NCI-H774 (cell line): ENCODE results near the gene WNT3A.

Experiments used
- DNase-seq: peaks from one replicate; lab custom pipeline; 2025; lab: John Stamatoyannopoulos, UW

WNT3A gene

DNA sequence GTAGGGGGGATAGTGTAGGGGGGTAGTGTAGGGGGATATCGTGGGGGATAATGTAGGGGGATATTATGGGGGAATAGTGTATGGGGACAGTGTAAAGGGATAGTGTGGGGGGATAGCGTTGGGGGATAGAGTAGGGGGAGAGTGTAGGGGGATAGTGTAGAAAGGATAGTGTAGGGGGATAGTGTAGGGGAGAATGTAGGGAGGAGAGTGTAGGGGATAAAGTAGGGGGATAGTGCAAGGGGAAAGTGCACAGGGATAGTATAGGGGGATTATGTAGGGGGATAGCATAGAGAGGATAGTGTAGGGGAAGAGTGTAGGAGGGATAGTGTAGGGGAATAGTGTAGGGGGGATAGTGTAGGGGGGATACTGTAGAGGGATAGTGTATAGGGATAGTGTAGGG, 63.4 kb downstream of the WNT3A start:
- DNase-seq: no peak

DNA sequence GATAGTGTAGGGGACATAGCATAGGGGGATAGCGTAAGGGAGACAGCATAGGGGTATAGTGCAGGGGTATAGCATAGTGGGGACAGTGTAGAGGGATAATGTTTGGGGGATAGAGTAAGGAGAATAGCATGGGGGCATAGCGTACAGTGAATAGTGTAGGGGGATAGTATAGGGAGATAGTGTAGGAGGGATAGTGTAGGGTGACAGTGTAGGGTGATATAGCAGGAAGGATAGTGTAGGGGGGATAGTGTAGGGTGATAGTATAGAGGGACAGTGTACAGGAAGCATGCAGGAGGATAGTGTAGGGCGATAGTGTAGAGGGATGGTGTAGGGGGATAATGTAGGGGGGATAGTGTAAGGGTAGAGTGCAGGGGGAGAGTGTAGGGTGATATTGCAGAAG, 64.1 kb downstream of the WNT3A start:
- no peak for DNase-seq

DNA sequence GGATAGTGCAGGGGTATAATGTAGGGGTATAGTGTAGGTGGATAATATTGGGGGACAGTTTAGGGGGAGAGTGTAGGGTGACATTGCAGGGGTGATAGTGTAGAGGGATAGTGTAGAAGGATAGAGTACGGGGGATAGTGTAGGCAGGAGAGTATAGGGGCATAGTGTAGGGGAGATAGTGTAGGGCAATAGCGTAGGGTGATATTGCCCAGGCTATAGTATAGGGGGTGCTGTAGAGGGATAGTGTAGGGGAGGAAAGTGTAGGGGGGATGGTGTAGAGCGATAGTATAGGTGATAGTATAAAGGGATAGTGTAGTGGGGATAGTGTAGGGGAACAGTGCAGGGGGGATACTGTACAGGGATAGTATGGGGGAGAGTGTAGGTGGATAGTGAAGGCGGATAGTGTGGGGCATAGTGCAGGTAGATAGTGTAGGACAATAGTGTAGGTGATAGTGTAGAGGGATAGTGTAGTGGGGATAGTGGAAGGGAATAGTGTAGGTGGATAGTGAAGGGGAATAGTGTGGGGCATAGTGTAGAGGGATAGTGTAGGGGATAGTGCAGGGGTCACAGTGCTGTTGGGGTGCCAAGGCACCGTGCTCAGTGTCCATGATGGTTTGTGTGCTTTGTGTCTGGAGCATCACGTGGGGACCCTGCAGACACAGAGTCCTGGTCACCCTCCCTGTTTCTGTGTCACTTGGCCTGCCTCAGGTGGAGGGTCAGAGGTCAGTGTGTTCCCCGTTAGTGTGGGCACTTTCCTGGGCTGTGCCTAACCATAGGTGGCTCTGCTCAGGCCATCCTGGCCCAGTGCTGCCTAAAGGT, 65.2 kb downstream of the WNT3A start:
- DNase-seq: no peak

DNA sequence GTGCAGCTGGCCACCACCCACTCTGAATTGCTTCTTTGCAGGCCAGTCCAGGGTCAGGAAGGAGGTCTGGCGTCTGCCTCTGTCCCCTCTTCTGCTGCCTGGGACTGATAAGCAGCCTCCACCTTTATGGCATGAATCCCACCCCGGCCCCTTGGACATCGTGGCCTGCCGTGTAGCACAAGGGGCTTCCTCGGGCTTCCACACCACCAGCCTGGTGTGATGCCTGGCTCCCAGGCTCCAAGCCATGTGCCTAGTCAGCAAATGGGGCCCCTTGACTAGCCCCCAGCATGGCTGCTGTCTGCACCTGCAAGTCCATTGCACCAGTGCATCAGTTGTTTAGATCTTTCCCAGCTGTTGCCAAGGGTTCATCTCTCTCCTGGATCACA, 65.9 kb downstream of the WNT3A start:
- no peak for DNase-seq

DNA sequence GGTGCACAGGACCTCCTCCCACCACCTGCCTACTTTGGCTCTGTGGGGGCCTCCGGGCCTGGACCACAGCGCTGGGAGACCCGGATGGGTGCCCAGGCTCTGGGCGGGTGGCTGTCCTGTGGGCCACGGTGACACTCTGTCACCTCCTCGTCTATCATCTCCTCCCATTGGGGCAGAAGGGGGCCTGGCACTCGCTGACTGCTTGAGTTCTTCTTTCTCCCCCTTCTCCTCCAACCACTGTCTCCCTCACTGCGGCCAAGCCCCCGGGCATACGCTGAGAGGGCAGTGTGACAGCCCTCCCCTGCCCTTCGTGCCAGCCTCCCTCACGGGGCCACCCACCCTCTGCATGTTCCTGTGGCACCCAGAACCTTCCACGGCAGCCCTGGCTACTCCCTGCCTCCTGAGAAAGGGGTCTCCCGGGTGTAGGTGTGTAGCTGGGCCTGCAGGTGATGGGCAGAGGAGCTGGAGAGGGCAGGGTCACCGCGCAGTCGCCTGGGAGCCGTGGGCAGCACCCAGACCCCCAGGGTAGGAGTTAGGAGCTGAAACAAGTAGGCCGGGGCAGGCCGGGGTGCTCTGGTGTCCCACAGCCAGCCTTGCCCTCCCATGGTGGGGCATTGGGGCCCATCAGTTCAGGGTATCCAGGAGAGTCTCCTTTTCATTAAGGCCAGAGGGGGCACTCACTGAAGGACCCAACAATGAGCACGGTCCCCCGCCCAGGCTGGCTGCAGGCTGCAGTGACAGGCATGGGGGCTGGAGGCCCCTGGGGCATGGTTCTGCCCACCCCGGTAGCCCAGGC, 66.5 kb downstream of the WNT3A start:
- DNase-seq: no peak

DNA sequence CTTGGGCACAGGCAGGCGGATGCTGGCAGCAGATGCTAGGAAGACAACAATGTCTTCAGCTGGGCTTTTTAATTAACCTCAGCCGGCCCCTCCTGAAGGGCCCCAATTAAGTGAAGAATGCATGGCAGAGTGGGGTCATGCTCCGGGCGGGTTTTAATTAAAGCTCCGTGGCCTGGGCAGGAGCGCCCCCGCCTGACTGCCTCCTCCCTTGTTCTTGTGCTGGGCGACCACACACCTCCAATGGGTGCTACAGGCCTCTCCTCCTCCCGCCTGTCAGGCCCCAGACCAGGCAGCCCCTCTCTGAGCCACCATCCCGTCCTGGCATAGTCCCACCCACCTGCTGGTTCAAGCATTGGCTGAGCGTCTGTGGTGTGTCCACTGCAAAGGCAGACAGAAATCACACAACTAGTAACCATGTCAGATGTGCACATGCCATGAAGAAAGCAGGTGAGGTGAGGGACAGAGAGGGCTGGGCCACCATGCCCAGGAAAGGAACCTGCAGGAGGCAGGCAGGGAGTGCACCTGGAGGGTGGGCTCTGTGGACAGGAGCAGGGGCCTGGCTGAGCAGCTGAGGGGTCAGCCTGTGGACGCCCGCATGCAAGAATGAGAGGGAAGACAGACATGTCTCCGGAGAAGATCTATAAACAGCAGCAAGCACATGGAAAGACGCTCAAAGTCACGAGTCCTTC, 67.2 kb downstream of the WNT3A start:
- DNase-seq: no peak

DNA sequence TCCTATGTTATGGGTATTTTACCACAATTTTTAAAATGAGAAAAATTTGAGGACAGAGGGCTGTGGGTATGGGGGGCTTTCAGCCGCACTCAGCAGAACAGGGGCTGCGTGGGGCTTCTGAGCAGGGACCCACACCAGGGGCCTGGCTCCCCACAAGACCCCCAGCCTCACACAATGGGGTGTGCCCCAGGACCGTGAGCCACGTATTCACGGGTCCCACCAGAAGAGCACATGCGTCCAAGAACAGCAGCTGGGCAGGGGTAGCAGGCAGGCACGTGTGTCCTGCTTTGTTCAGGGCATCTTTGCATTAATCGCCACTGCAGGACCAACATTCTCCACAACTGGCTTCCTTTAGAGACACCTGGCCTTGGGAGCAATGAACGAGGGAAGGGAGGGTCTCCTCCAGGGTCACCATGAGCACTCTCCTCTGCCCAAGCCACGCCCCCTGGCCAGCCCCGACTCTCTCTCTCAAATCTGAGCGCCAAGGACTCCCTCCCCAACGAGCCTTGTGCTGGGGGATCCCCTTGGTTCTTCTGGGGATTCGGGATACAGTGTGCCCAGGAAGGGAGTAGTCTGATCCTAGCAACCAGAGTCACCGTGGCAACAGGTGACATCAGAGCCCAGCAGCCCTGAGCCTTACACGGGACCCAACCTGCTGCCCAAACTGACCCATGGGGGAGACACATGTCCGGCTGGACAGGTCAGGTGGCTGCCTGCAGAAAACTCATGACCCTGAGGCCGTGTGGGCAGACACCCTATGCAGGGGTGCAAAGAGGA, 68.3 kb downstream of the WNT3A start:
- DNase-seq: no peak

DNA sequence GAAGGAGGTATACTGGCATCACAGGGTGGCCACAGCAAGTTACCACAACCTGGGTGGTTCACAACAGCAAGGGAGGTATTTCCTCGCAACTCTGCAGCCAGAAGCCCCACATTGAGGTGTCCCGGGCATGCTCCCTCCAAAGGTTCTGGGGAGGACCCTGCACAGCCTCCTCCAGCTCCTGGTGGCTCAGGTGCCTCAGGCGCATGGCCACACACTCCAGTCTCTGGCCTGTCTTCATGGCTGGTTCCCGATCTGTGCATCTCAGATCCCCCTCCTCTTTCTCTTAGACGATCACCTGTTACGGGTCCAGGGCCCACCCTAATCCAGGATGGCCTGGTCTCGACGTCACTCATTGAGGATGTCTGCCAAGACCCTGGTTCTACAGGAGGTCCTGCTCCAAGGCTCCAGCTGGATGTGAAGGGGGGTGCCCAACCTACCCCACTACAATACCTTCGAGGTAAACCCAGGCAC, 69.0 kb downstream of the WNT3A start:
- DNase-seq: no peak

DNA sequence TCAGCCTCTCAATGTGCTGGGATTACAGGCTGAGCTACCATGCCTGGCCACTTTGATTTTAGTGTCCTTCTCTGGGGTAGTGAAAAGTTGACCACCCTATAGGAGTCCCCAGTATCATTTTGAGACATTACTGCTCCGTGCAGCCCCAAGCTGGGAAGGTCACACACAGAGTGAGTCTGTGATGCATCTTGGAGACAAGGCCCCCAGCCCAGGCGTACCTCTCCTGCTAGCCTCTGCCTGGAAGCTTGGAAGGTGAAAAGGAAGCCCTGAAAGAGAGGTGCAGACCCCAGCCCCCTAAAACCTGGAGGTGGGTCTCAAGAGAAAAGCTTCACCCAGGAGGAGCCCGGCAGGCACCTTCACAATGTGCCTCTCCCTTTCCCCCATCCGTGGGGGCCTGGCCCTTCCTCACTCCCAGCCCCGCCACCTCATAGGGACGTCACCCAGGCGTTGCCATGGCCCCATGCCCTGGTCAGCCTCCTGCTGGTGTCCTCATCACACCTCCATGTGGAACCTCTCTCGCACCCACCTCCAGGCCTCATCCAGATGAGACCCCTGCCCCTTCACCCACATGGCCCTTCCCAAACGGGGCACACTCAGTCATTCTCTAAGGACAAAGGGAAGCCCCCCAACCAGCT, 70.1 kb downstream of the WNT3A start:
- DNase-seq: no peak

DNA sequence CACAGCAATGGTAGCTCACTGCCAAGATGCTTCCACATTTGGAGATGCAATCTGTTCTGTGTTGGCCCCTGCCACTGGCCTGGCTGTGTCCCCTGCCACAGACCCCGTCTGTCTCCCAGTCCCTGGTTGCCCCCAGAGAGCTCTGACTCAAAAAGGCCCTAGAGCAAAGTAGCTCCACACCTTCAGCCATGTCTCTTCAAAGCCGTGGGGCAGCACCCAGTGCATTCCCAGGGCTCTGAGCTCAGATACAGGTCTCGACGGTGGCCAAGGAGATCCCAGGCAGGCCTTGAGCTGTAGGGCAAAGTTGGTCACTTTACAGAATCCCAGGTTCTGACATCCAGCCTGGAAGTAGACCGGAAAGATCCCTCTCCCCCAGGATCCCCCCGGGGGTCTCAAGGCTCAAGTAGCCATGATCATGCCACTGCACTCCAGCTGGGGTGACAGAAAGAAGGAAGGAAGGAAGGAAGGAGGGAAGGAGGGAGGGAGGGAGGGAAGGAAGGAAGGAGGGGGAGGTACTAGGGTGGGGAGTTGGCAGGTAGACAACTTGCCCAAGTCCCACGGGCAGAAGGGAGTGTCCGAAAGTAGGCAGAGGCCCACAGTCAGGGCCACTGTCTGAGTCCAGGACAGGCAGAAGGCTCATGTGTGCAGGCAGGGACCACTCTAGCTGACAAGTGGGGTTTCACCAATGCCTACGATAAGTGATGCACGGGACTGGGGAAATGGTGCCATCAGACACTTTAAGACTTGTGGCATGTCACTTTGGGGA, 71.0 kb downstream of the WNT3A start:
- DNase-seq: no peak

DNA sequence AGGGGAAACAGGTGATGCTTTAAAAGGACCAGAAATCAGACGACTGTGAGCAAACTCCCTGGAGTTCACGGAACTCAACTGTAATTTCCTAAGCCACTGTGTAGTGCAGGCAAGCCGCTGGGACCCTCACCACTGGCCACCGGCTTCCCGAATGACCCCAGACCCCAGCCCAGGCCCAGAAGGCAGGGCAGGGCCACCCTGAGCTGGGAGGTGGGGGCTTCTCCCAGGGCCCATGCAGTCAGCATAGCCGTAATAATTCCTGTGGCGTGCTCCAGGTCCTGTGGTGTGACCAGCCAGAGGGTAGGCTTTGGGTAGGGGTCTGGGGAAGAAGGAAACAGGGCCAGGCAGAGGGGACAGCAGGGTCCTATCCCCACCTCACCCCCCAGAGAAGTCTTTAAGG, 72.2 kb downstream of the WNT3A start:
- no peak for DNase-seq

DNA sequence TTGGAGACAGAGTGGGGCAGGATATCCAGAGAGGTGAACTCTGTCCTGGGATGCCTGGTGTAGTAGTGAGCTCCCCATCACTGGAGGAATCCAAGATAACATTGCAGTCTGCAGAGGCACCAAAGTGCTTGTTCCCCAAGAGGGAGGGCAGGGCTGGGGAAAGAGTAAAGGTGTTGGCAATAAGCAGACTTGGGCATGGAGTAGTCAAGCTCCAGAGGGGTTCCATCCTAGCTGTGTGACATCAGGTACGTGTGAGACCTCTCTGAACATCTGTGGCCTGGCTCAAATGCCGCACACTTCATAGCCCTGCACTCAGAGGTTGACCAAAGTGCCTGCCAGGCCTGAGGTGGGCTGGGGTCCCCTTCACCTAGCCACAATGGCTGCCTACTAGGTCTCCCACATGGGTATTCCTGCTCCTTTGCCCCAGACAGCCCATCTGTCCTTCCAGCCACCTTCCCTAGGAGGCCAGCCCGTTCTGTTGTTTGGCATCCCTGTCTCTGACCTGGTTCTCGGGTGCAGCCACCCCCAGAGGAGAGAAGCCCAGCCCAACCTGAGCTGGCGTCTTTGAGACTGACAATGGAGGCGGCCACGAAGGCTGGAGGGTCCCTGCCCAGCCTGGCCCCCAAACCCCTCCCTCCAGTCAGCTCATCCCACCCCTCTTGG, 72.9 kb downstream of the WNT3A start:
- DNase-seq: no peak

DNA sequence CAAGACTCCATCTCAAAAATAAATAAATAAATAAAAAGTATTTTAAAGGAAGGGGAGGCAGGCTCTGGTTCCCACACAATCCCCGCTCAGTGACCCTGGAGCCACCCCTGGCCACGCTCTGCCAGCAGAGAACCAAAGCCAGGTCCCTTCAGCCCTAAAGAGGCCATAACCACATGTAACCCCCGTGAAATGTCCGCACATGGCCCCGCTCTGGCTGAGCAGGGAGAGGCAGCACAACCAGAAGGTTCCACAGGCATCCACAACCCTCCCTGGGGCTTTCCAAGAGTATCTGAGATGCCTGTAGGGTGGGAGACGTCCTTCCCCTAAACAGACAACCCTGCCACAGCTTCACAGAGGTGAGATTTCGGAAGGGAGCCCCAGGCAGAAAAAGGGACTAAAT, 74.3 kb downstream of the WNT3A start:
- no peak for DNase-seq

DNA sequence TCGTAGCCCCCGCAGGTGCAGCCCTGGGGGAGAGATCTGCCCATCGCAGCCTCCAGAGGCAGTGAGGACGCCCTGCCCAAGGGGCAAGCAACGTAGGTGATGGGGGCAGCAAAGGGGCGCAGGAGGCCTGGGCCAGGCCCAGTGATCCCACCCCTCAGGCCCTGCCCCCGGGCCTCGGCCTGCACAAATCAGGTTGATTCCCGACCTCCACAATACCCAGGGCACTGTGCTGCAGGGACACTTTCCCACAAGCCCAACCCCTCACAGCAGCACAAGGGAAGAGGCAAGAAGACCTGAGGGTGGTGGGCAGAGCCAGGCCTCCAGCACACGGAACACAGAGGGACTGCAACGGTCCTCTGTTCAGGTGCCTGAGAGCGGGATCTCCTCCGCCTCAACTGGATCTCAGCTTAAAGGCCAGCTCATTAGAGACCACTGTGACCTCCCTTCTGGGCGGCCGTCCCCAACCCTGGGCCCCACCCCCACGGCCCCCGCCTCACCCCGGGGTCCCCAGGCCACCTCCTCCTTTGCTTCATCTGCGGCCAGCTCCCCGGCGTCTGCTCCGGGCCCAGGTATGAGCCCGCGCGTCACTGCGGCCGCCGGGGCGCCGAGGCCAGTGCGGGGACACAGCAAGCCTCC, 74.9 kb downstream of the WNT3A start:
- no peak for DNase-seq

DNA sequence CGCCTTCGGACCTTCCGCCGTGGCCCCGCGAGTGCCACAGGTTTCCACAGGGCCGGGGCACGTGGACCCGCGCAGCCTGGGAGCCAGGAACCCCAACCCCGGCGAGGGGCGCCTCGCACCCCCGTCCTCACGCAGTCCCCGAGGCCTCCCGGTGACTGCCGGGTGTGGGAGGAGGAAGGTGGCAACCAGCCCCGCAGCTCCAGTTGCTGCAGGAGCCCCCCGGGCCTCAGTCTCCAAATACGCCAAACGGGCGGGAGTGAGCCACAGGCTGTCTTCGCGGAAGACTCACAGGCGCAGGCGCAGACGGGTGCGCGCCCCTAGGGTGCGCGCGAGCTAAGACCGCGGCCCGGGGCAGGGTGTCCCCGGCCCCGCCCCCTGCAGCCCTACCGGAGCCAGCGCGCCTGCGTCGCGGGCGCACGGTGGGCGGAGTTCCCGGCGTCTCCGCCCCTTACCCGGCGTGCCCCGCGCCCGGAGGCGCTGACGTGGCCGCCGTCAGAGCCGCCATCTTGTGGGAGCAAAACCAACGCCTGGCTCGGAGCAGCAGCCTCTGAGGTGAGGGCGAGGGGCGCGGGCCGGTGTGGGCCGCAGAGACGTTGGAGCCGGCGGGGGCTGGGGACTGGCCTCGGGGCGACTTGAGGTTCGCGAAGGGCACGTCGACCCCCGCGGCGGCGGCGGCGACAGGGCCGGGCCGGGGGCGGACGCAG, 75.6 kb downstream of the WNT3A start, which contains the start of gene ARF1:
Gene ARF1 (plus strand): TSS at position 495 of the 704 bp plus-strand sequence. CDS start 14,407 bp downstream, outside the sequence.
- DNase-seq: peak; percentile 97

DNA sequence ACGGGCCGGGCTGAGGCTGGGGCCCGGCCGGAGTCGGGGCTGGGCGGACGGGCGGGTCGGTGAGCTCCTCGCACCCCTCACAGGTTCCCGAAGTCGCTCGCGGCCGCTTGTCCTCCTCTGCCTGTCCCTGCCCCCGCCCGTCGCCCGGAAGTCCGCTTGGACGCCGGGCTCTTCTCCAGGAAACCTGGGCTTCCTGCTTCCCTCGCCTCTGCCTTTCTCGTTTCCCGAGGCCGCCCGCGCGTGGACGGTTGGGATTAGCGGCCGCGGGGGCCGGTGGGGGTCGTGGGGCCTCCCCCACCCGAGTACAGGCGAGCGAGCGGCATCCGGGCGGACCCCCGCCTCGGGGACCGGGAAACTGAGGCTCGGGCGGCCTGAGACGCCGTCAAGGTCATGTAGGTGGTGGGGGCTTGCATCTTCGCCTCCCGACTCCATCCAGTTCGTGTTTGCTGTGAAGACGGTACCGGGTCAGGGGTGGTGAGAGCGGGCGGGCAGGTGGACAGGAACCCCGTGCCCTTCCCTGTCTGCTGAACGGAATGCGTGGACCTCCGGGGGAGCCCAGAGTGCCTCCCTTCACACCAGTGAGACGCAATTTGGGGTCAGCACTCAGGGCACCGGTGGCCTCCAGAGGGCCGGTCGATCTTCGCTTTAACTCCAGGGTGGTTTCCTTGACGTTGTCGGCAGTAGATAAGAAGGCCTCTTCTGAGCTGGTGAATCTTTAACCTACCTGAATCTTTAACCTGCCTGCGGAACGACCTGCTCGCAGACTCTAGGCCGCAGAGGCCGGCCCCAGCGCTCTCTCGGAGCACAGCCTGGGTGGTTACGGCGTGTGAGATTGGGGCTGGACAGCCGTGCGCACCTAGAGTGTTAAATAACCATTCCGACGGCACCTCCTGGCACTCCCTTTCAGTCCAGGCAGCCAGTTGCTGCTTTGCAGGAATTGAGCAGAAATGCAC, 76.4 kb downstream of the WNT3A start:
- no peak for DNase-seq

DNA sequence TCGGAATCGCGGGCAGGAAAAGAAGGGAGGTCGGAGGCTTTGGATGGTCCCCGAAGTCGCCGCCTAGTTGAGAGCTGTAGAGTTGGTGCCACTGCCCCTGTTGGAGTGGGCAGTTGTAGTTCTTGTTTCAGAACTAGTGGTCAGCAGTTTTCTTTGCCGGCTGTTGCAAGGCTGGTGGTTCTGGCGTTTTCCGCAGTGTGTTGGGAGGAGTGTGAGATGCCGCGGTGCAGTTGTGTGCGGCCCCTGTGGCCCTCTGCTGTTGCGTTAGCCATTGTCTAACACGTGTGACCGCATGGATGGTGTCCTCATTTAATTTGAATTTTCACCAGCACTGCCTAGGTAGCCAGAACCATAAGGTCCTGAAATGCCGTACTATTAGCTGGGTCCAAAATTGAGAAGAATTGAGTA, 77.1 kb downstream of the WNT3A start:
- no peak for DNase-seq

DNA sequence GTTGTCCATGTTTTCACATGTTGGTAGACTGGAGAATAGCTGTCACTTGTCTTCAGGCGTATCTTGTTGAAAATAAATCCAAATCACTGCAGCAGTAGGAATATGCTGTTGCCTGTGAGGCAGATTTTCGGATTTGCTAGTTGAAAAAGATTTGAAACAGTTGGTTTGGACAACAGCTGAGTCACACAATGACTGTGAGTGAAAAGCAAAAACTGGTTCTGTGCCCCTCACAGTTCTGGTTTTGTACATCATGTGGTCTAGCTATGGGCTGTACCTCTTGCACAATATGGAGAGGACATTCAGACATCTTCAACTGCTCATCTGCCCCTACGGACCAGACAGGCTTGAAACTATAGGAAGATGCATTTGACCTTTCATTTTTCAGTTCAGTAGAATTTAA, 77.5 kb downstream of the WNT3A start:
- no peak for DNase-seq
